Nasal cavity respiratory epithelium epithelial cell of viscerocranial mucosa (primary cell): ENCODE data around the gene ISY1. TPM values are rescaled to one million over a fixed set of nuclear protein-coding genes. Genes with fewer than 3 reads are reported as not detected.

Experiments
- total RNA-seq: library from RNA; depleted of rRNA; stranded (reverse); fragments of >200 nt; gene quantifications from 2 replicates; pipeline ENCODE4 v1.2.3, GENCODE V29; 2014

The ISY1 gene
- 20.9 and 22.9 TPM in 2 replicates for total RNA-seq

DNA sequence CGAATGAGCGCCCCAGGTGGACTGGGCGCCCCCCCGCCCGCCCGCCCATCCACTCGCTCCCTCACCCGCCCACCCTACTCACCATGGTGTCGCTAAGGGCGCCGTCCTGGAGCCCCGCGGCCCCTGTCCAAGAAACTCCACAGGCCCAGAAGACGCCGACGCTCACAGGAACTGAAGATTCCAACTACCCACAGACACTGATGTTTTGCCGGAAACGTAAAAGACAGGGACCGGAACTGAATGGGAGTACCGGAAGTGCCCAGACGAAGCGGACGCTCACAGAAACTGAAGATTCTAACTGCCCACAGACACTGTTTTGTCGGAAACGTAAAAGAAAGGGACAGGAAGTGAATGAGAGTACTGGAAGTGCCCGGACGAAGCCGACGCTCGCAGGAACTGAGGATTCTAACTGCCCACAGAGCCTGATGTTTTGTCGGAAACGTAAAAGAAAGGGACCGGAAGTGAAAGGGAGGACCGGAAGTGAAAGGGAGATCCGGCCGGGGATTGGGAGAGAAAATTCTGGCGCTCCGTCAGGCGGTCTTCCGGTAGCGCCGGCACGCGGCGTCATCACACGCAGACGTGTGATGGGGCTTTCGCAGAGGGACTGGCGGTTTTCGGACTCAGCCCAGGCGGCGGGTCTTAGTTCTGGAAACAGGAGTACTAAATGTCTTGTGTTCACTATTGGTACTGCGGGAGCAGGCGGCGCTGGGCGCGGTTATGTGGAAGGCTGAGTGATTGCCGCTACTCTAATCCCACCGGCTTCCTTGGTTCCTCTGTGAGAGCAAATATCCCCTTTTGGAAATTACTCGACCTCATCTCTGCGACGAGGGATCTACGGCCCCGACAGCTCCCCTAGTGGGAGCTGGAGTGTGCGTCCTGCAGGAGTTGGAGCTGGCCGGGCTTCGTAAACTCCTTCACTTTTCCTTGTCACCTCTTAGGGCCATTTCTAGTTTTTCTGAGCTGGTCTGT is at the start of gene ISY1:
Gene ISY1 (minus strand): TSS at position 173 of the 969 bp plus-strand sequence. CDS start 88 bp downstream, at position 85.

GRCh38 chr3:129183569-129184395 is 22.9 kb upstream of the ISY1 start, which contains the start of gene CNBP:
CNBP (minus strand) TSS chr3:129183896; CDS start chr3:129171757, 12,139 bp downstream.

GRCh38 chr3:129121792-129122411 is 39.0 kb downstream of the ISY1 start, which contains the start of gene RAB43:
RAB43 (minus strand) TSS chr3:129121804; CDS start chr3:129121489, 315 bp downstream.

Other genes starting within 250 kb of the ISY1 start
- 0.34 and 0.36 TPM in 2 replicates for gene CFAP92, start 167.0 kb downstream of the ISY1 start, total RNA-seq
- not detected in 2 replicates for gene EFCC1, start 159.8 kb downstream of the ISY1 start, total RNA-seq
- gene GP9, start 100.3 kb downstream of the ISY1 start, total RNA-seq: not detected in 2 replicates
- 10.3 and 26.2 TPM in 2 replicates for gene RAB43, start 39.3 kb downstream of the ISY1 start, total RNA-seq
- 379 and 442 TPM in 2 replicates for gene CNBP, start 22.8 kb upstream of the ISY1 start, total RNA-seq
- 224 and 230 TPM in 2 replicates for gene COPG1, start 88.5 kb upstream of the ISY1 start, total RNA-seq
- gene HMCES, start 117.8 kb upstream of the ISY1 start, total RNA-seq: 30.8 and 35.9 TPM in 2 replicates